HepG2 (cell line): ENCODE data around the gene ZFP82. TPM values are rescaled to one million over a fixed set of nuclear protein-coding genes. Genes with fewer than 3 reads are reported as not detected.

ENCODE experiments used
- ATAC-seq: fragments of 200-7000 bp; cut with Tn5 transposase; 3 replicates; pipeline ENCODE4 v1.9.1; 2020; ENCODE audit warnings: mild to moderate bottlenecking, moderate library complexity
- BruUV-seq: library from RNA; stranded (reverse); fragments of 400-500 nt; replicated peaks from 2 replicates; lab custom pipeline; 2021; lab: Mats Ljungman, UMichigan
- CTCF ChIA-PET: fragments of 300-600 bp; formaldehyde crosslinking; extraction: SDS; loops from one replicate; lab custom pipeline; 2021; ENCODE audit warnings: low total read pairs, inconsistent platforms, low intra/inter-chr PET ratio; lab: Yijun Ruan, JAX
- POLR2A ChIA-PET: fragments of 350-600 bp; sonication (Branson Sonifier 250); formaldehyde crosslinking; loops from one replicate; lab custom pipeline; 2020; ENCODE audit warnings: antibody characterized with exemption, inconsistent platforms; lab: Yijun Ruan, JAX
- DNase-seq: peaks from one replicate; pipeline ENCODE4 v3.0.0-alpha.2; 2015; ENCODE audit warnings: low spot score
- FAIRE-seq: peaks from 3 replicates; lab custom pipeline; 2011; peaks lifted over from hg19 to GRCh38; lab: Jason Lieb, UNC
- H2AFZ ChIP-seq: one replicate; pipeline ENCODE4 v1.6.1; 2011; ENCODE audit warnings: low read length, inconsistent platforms
- H3K27ac ChIP-seq: fragments of 300-600 bp; 3 replicates; pipeline ENCODE4 v1.8.0; 2011; ENCODE audit warnings: mixed run types, mild to moderate bottlenecking, mixed read lengths, low read length, inconsistent platforms; ENCODE audit not compliant: insufficient read depth; ENCODE audit errors: extremely low read length
- H3K27me3 ChIP-seq, 2 experiments: fragments of 200-600 bp in 1 of 2; 2 replicates in 1 of 2; 3 replicates in 1 of 2; pipeline versions ENCODE4 v1.6.0 to v1.8.0; 2011; ENCODE audit warnings: low read length in 2 of 2, mild to moderate bottlenecking in 2 of 2, moderate library complexity in 2 of 2, inconsistent platforms in 1 of 2; ENCODE audit not compliant: insufficient read depth in 2 of 2, control insufficient read depth in 1 of 2
- H3K36me3 ChIP-seq, 2 experiments: fragments of 200-600 bp in 1 of 2; replicated peaks in 1 of 2; 2 replicates in 1 of 2; 3 replicates in 1 of 2; pipeline versions ENCODE4 v1.5.1 to v1.8.0; 2011; ENCODE audit warnings: low read length in 2 of 2, inconsistent platforms in 1 of 2; ENCODE audit not compliant: insufficient read depth in 2 of 2, control insufficient read depth in 1 of 2
- H3K4me1 ChIP-seq: 2 replicates; pipeline ENCODE4 v1.5.1; 2012; ENCODE audit warnings: low read length, inconsistent platforms; ENCODE audit not compliant: insufficient read depth
- H3K4me2 ChIP-seq: 2 replicates; pipeline ENCODE4 v1.6.0; 2011; ENCODE audit warnings: low read depth, low read length, inconsistent platforms
- H3K4me3 ChIP-seq, 3 experiments: fragments of 200-600 bp in 1 of 3; sonication (generic), shearing (Covaris generic) in 1 of 3; replicated peaks in 1 of 3; 2 replicates each; pipeline ENCODE4 v1.5.1; 2011 to 2016; ENCODE audit warnings: low read length in 3 of 3, inconsistent platforms in 2 of 3, low read depth in 2 of 3, mild to moderate bottlenecking in 2 of 3, control low read depth in 1 of 3, mixed read lengths in 1 of 3; ENCODE audit not compliant: insufficient read depth in 1 of 3
- H3K79me2 ChIP-seq: one replicate; pipeline ENCODE4 v1.6.1; 2011; ENCODE audit warnings: low read length, inconsistent platforms; ENCODE audit not compliant: insufficient read depth
- H3K9ac ChIP-seq: 2 replicates; pipeline ENCODE4 v1.6.0; 2011; ENCODE audit warnings: mild to moderate bottlenecking, low read depth, low read length, inconsistent platforms; ENCODE audit not compliant: insufficient read depth
- H3K9me3 ChIP-seq: 2 replicates; pipeline ENCODE4 v1.5.1; 2012; ENCODE audit warnings: mild to moderate bottlenecking, low read length
- H4K20me1 ChIP-seq: 2 replicates; pipeline ENCODE4 v1.6.0; 2011; ENCODE audit warnings: inconsistent platforms, mild to moderate bottlenecking, low read length, moderate library complexity; ENCODE audit not compliant: insufficient read depth
- CENPT ChIP-seq: sonication (generic); formaldehyde crosslinking; IDR thresholded peaks from 2 replicates; pipeline ENCODE4 v1.8.0; 2022; ENCODE audit warnings: low read depth, mild to moderate bottlenecking, moderate library complexity, missing genetic modification reagents
- CSRNP1 ChIP-seq: sonication (generic); formaldehyde crosslinking; IDR thresholded peaks from 2 replicates; pipeline ENCODE4 v1.8.1; 2023; ENCODE audit warnings: mild to moderate bottlenecking, missing genetic modification reagents
- FOXP4 ChIP-seq: sonication (generic); formaldehyde crosslinking; IDR thresholded peaks from 2 replicates; pipeline ENCODE4 v1.4.0; 2020; ENCODE audit warnings: missing genetic modification reagents
- IRF2 ChIP-seq: IDR thresholded peaks from 2 replicates; pipeline ENCODE4 v1.6.1; 2018; ENCODE audit warnings: missing genetic modification reagents, missing compliant biosample characterization
- MATR3 ChIP-seq: sonication (generic); formaldehyde crosslinking; IDR thresholded peaks from 2 replicates; pipeline ENCODE4 v1.4.0; 2020; ENCODE audit warnings: missing genetic modification reagents
- ZNF121 ChIP-seq: sonication (generic); formaldehyde crosslinking; IDR thresholded peaks from 2 replicates; pipeline ENCODE4 v1.5.0; 2020; ENCODE audit warnings: mild to moderate bottlenecking, missing genetic modification reagents
- WGBS: methylation state at CpG from one replicate; pipeline ENCODE4 v1.1.6; 2017; ENCODE audit warnings: low lambda C conversion rate; 5-methylcytosine and 5-hydroxymethylcytosine counted together
- in situ Hi-C: cut with HindIII; loops from 2 replicates; pipeline ENCODE4 v1.10.0; 2017; ENCODE audit warnings: low pct_unique_long_range_greater_than_20kb; ENCODE audit not compliant: extremely low pct_ligation_motif_present
- intact Hi-C: fragments of 100-400 bp; cut with micrococcal nuclease; formaldehyde crosslinking; loops from one replicate; pipeline ENCODE4 v1.10.0; 2022; ENCODE audit not compliant: unreplicated experiment
- polyA plus RNA-seq, 8 experiments: library from polyadenylated mRNA; depleted of rRNA in 3 of 8; stranded (reverse) in 7 of 8; unstranded in 1 of 8; fragments of >200 nt; fragmentation: Illumina TruSeq in 4 of 8; extraction: Trizol in 4 of 8; gene quantifications; 2 replicates each; pipeline versions ENCODE4 v1.2.1 to v1.2.3, GENCODE V29; 2011 to 2016; ENCODE audit warnings: low read depth in 4 of 8, missing spikeins in 1 of 8, mixed read lengths in 1 of 8; ENCODE audit not compliant: insufficient read depth in 1 of 8
- total RNA-seq, 5 experiments: library from RNA; depleted of rRNA; stranded (reverse); fragments of >200 nt; fragmentation: Illumina TruSeq; extraction: Trizol; gene quantifications; 2 replicates each; pipeline ENCODE4 v1.2.3, GENCODE V29; 2016; ENCODE audit warnings: low read depth in 1 of 5

Gene ZFP82
- total and polyA plus RNA-seq, 2 of the 13 experiments (the other 11 are each of a cell fraction or from before 2014, with no cell fraction given), result 1.7 to 4.3 TPM

- no peak for TF ChIP-seq FOXP4 (CRISPR knock-in tag)
Measured at GRCh38 chr19:36404498-36404897, 13.9 kb downstream of the ZFP82 start (continued).

GRCh38 chr19:36401475-36401874, 17.0 kb downstream of the ZFP82 start:
- H3K36me3 ChIP-seq, result peaks cover 0 to 17% of the 10 kb centered on the region in 2 experiments; a peak in 3 of 5 replicates
- BruUV-seq, result no TSS peak
- no peak for FAIRE-seq
- H2AFZ ChIP-seq, result no peak overlapping the region
- no peak overlapping the region for H3K9ac ChIP-seq
- no peak for DNase-seq
- in situ Hi-C loops, result no loop called here
- no peaks in the 10 kb centered on the region for H3K4me1 ChIP-seq
- no peaks in the 10 kb centered on the region for H3K79me2 ChIP-seq
- no peak for TF ChIP-seq IRF2 (CRISPR knock-in tag)
- no peak for TF ChIP-seq CENPT (CRISPR knock-in tag)
- TF ChIP-seq ZNF121, result no peak
- no peak for TF ChIP-seq MATR3 (CRISPR knock-in tag)
- no peak for TF ChIP-seq CSRNP1
- TF ChIP-seq, all 625 proteins: peak for 0
- H3K4me2 ChIP-seq, result no peak overlapping the region; the same call in 1 of the 2 replicates
- H3K4me3 ChIP-seq, result no peak overlapping the region
- POLR2A ChIA-PET, result no interaction called here
- peaks cover 20% of the 10 kb centered on the region for H3K9me3 ChIP-seq
- no peak for ATAC-seq
- CTCF ChIA-PET, result no interaction called here
- H3K27me3 ChIP-seq, result no peaks in the 10 kb centered on the region
- intact Hi-C loops, result no loop called here
- no peaks in the 10 kb centered on the region for H4K20me1 ChIP-seq
- no peak overlapping the region for H3K27ac ChIP-seq
- WGBS, result 64% methylated on average over 7 of the region's 7 CpGs
